GM19468 (cell line): ENCODE measurements around the gene ZNF564.
A peak's percentile ranks its signal among the peaks of the same experiment; 100 is the strongest.
"Not testable (repeated sequence)": the region's sequence is repeated elsewhere in the genome, so short reads cannot be mapped to it uniquely, and the experiment has no call there.

Experiments used
- ATAC-seq: cut with Tn5 transposase; IDR thresholded peaks from one replicate; pipeline ENCODE4 v1.9.1; 2021; ENCODE audit warnings: mild to moderate bottlenecking, moderate library complexity, moderate number of reproducible peaks; ENCODE audit not compliant: unreplicated experiment; ENCODE audit errors: extremely low read depth

Gene ZNF564

GRCh38 chr19:12513531-12514061, 37.7 kb downstream of the ZNF564 start:
- ATAC-seq, result no peak

- no peak for ATAC-seq
Measured at GRCh38 chr19:12497032-12497431, 54.2 kb downstream of the ZNF564 start.

GRCh38 chr19:12496480-12496879, 54.8 kb downstream of the ZNF564 start:
- no peak for ATAC-seq

GRCh38 chr19:12495002-12495802, 56.1 kb downstream of the ZNF564 start:
- ATAC-seq, result no peak

- no peak for ATAC-seq
Measured at GRCh38 chr19:12494260-12494860, 56.9 kb downstream of the ZNF564 start.

GRCh38 chr19:12486265-12486783, 65.0 kb downstream of the ZNF564 start:
- not testable (repeated sequence) for ATAC-seq

GRCh38 chr19:12485571-12485970, 65.7 kb downstream of the ZNF564 start:
- ATAC-seq, result no peak

GRCh38 chr19:12485052-12485416, 66.2 kb downstream of the ZNF564 start:
- ATAC-seq, result no peak

GRCh38 chr19:12484371-12485051, 66.8 kb downstream of the ZNF564 start, which contains the start of gene ZNF709:
Gene ZNF709, minus strand, starts transcription at chr19:12484816. Its CDS starts 159 bp downstream, at chr19:12484657.
- ATAC-seq, result peak; percentile 72

- ATAC-seq, result no peak
Measured at GRCh38 chr19:12484011-12484370, 67.3 kb downstream of the ZNF564 start.

GRCh38 chr19:12482509-12482886, 68.8 kb downstream of the ZNF564 start:
- no peak for ATAC-seq

GRCh38 chr19:12481781-12482508, 69.3 kb downstream of the ZNF564 start:
- no peak for ATAC-seq

GRCh38 chr19:12478234-12478941, 72.9 kb downstream of the ZNF564 start:
- ATAC-seq, result no peak
